Neuronal stem cell (in vitro differentiated cells): ENCODE data around the gene USP12.

Experiments used
- DNase-seq: peaks from one replicate; pipeline ENCODE4 v3.0.0-alpha.2; 2013; ENCODE audit warnings: low spot score
- H2AFZ ChIP-seq: one replicate; pipeline ENCODE4 v1.6.1; 2013; ENCODE audit warnings: mild to moderate bottlenecking, low read length, inconsistent platforms
- H2AK5ac ChIP-seq: 2 replicates; pipeline ENCODE4 v1.6.1; 2013; ENCODE audit warnings: low read depth, mild to moderate bottlenecking, inconsistent platforms, low read length, moderate library complexity, mixed read lengths
- H2BK120ac ChIP-seq: 2 replicates; pipeline ENCODE4 v1.6.1; 2013; ENCODE audit warnings: low read depth, mild to moderate bottlenecking, inconsistent platforms, low read length, moderate library complexity, mixed read lengths
- H2BK12ac ChIP-seq: one replicate; pipeline ENCODE4 v1.6.1; 2013; ENCODE audit warnings: low read length, inconsistent platforms
- H2BK15ac ChIP-seq: 2 replicates; pipeline ENCODE4 v1.6.1; 2013; ENCODE audit warnings: mild to moderate bottlenecking, low read length, inconsistent platforms, mixed read lengths
- H2BK5ac ChIP-seq: one replicate; pipeline ENCODE4 v1.6.1; 2013; ENCODE audit warnings: inconsistent platforms, mild to moderate bottlenecking, low read length, moderate library complexity
- H3K14ac ChIP-seq: one replicate; pipeline ENCODE4 v1.6.1; 2013; ENCODE audit warnings: low read length, inconsistent platforms
- H3K18ac ChIP-seq: 2 replicates; pipeline ENCODE4 v1.6.1; 2013; ENCODE audit warnings: low read length, inconsistent platforms
- H3K23ac ChIP-seq: 2 replicates; pipeline ENCODE4 v1.6.1; 2013; ENCODE audit warnings: low read depth, mild to moderate bottlenecking, mixed read lengths, low read length, inconsistent platforms; ENCODE audit not compliant: poor library complexity
- H3K27ac ChIP-seq: replicated peaks from 3 replicates; pipeline ENCODE4 v1.5.1; 2013; ENCODE audit warnings: low read length, inconsistent platforms
- H3K27me3 ChIP-seq, 3 experiments: 2 replicates each; pipeline ENCODE4 v1.6.1; 2013; ENCODE audit warnings: low read length in 3 of 3, mild to moderate bottlenecking in 2 of 3, inconsistent platforms in 1 of 3, low read depth in 1 of 3, mixed read lengths in 1 of 3, moderate library complexity in 1 of 3; ENCODE audit not compliant: control insufficient read depth in 3 of 3, insufficient read depth in 3 of 3
- H3K36me3 ChIP-seq, 2 donors: replicated peaks in 1 of 2; 2 replicates each; pipeline ENCODE4 v1.6.1; 2013; ENCODE audit warnings: low read length in 2 of 2; ENCODE audit not compliant: control insufficient read depth in 2 of 2, insufficient read depth in 2 of 2
- H3K4ac ChIP-seq: 2 replicates; pipeline ENCODE4 v1.6.1; 2013; ENCODE audit warnings: inconsistent platforms, mild to moderate bottlenecking, low read length, moderate library complexity
- H3K4me1 ChIP-seq, 2 donors: 1 replicate in 1 of 2; 2 replicates in 1 of 2; pipeline ENCODE4 v1.6.1; 2013; ENCODE audit warnings: low read length in 2 of 2, low read depth in 1 of 2; ENCODE audit not compliant: control insufficient read depth in 2 of 2, insufficient read depth in 1 of 2
- H3K4me2 ChIP-seq: one replicate; pipeline ENCODE4 v1.6.1; 2013; ENCODE audit warnings: mild to moderate bottlenecking, low read length, inconsistent platforms; ENCODE audit not compliant: insufficient read depth, poor library complexity, severe bottlenecking
- H3K4me3 ChIP-seq, 2 donors: 2 replicates each; pipeline ENCODE4 v1.5.1; 2013; ENCODE audit warnings: low read length in 2 of 2, mild to moderate bottlenecking in 2 of 2, inconsistent platforms in 1 of 2, moderate library complexity in 1 of 2
- H3K79me1 ChIP-seq: one replicate; pipeline ENCODE4 v1.6.1; 2013; ENCODE audit warnings: low read depth, mild to moderate bottlenecking, inconsistent platforms, low read length, moderate library complexity
- H3K9ac ChIP-seq: one replicate; pipeline ENCODE4 v1.6.1; 2013; ENCODE audit warnings: mild to moderate bottlenecking, low read depth, low read length, inconsistent platforms; ENCODE audit not compliant: poor library complexity
- H3K9me3 ChIP-seq, 2 donors: replicated peaks in 1 of 2; 2 replicates each; pipeline versions ENCODE3 to v1.6.1; 2013; ENCODE audit warnings: low read length in 2 of 2, mild to moderate bottlenecking in 2 of 2, inconsistent platforms in 1 of 2, low read depth in 1 of 2, mixed read lengths in 1 of 2, moderate library complexity in 1 of 2; ENCODE audit not compliant: control insufficient read depth in 2 of 2, insufficient read depth in 1 of 2
- H4K8ac ChIP-seq: one replicate; pipeline ENCODE4 v1.6.1; 2013; ENCODE audit warnings: low read depth, mild to moderate bottlenecking, inconsistent platforms, low read length, moderate library complexity
- H4K91ac ChIP-seq: one replicate; pipeline ENCODE4 v1.6.1; 2013; ENCODE audit warnings: low read length, low read depth, mild to moderate bottlenecking, inconsistent platforms; ENCODE audit not compliant: poor library complexity
- WGBS, 2 donors: extraction: QIAGEN DNeasy Blood & Tissue Kit; methylation state at CpG; one replicate each; pipeline ENCODE4 v1.1.7; 2013; ENCODE audit warnings: missing lambda C conversion rate in 2 of 2, mixed read lengths in 1 of 2; ENCODE audit not compliant: insufficient read length in 2 of 2, insufficient replicate concordance in 1 of 2; ENCODE audit errors: extremely low coverage in 2 of 2; 5-methylcytosine and 5-hydroxymethylcytosine counted together

USP12 gene

DNA sequence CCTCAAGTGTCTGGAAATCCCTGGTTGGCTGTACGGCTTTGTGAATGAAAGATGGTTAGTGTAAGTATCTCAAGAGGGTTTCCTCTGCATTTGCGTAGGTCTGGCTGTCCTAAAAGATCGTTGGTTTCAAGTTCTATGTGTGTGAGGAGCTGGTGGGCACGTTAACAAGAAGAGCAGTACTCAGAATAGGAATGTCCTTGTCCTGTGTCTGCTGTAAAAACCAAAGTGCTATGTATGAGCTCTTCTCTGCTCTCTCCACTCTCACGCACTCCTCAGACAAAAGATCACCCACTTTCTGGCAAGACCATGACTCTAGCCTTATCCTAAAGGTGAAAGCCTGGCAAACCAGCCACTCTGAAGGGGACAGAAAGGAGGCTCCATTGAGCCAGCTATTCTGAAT, 39.1 kb downstream of the USP12 start:
- no peak overlapping the region for H2BK120ac ChIP-seq
- H4K8ac ChIP-seq = no peak overlapping the region
- H3K27ac ChIP-seq = no peak overlapping the region
- H3K9ac ChIP-seq = no peak overlapping the region
- H3K4ac ChIP-seq = no peak overlapping the region
- no peaks in the 10 kb centered on the region for H3K4me1 ChIP-seq
- H2BK5ac ChIP-seq = no peak overlapping the region
- H2BK12ac ChIP-seq = no peak overlapping the region
- no peak overlapping the region for H3K4me3 ChIP-seq
- no peak overlapping the region for H3K4me2 ChIP-seq
- peaks cover 0 to 4% of the 10 kb centered on the region in 2 donors for H3K36me3 ChIP-seq
- peaks cover 2% of the 10 kb centered on the region for H3K79me1 ChIP-seq
- no peak overlapping the region for H2AFZ ChIP-seq
- H2AK5ac ChIP-seq = no peak overlapping the region
- H4K91ac ChIP-seq = no peak overlapping the region
- H2BK15ac ChIP-seq = no peak overlapping the region
- DNase-seq = no peak
- H3K18ac ChIP-seq = no peak overlapping the region
- WGBS, 2 donors = no CpG with 5 or more reads among the region's 5 CpGs
- no peak overlapping the region for H3K14ac ChIP-seq
- H3K9me3 ChIP-seq = peaks cover 0 to 24% of the 10 kb centered on the region in 2 donors
- no peaks in the 10 kb centered on the region for H3K27me3 ChIP-seq
- no peak overlapping the region for H3K23ac ChIP-seq

DNA sequence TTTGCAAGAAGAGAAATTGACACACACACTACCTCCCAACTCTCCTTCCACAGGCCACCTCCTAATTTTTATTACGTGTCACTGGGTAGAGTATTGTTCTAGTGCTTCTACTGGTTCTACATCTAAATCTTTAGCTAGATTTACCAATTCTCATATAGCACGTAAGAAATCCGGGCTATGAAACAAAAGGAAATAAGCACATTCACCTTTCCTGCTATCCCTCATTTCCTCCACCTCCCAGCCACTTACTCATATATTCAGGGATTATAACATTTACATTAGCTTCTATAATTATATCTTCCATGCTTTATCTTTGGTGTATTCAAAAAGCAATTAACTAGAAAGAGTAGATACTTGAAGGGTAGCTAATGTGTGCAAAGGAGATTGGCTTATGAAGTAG, 39.7 kb downstream of the USP12 start:
- Histone ChIP-seq H3K27ac (no peak overlapping the region), H2AK5ac (no peak overlapping the region), H3K36me3 (peaks cover 0 to 4% of the 10 kb centered on the region in 2 donors), H3K18ac (no peak overlapping the region), H4K8ac (no peak overlapping the region), H3K79me1 (peaks cover 2% of the 10 kb centered on the region), H3K14ac (no peak overlapping the region), H4K91ac (no peak overlapping the region), H3K4me2 (no peak overlapping the region), H2BK120ac (no peak overlapping the region), H3K9ac (no peak overlapping the region), H3K9me3 (peaks cover 0 to 29% of the 10 kb centered on the region in 2 donors), H3K4ac (no peak overlapping the region), H3K4me3 (no peak overlapping the region), H2BK15ac (no peak overlapping the region), H3K4me1 (no peaks in the 10 kb centered on the region), H3K23ac (no peak overlapping the region), H2AFZ (no peak overlapping the region), H3K27me3 (no peaks in the 10 kb centered on the region), H2BK12ac (no peak overlapping the region), H2BK5ac (no peak overlapping the region)
- no peak for DNase-seq
- no CpG with 5 or more reads among the region's 3 CpGs for WGBS, 2 donors

DNA sequence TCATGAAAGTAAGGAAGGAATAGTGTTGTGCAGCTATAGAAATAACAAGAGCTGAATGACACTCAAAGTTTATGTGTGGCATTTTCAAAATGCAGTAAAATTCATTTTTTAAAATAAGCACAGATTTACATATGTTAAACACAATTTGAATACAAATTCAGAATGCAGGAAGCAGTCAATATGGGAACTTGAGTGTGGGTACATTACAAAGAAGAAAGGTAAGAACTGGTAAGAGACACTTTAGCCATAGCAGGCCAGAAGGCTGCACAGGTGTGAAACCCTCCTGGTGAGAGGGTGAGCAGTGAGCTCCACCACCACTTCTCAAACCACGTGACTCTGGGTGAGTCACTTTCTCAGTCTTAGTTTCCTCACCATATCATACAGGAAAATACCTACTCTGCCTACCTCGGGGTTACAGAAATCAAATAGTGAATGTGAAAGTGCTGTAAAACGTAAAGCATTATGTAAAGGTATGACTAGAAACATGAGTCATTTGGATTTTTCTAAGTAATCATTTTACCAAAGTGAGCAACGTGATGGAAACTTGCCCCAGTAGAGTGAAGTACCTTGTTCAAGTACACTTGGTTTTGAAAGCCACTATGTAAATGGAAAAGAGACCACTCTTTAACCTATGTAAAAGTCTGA, 40.5 kb downstream of the USP12 start:
- no peaks in the 10 kb centered on the region for H3K27me3 ChIP-seq
- H3K4me3 ChIP-seq = no peak overlapping the region
- H3K27ac ChIP-seq = no peak overlapping the region
- no peak overlapping the region for H3K14ac ChIP-seq
- no peak overlapping the region for H2BK12ac ChIP-seq
- H4K8ac ChIP-seq = no peak overlapping the region
- no peak for DNase-seq
- H2BK5ac ChIP-seq = no peak overlapping the region
- H3K4ac ChIP-seq = no peak overlapping the region
- H3K4me2 ChIP-seq = no peak overlapping the region
- H3K4me1 ChIP-seq = no peaks in the 10 kb centered on the region
- peaks cover 2% of the 10 kb centered on the region for H3K79me1 ChIP-seq
- H3K36me3 ChIP-seq = peaks cover 0 to 11% of the 10 kb centered on the region in 2 donors
- no peak overlapping the region for H4K91ac ChIP-seq
- H2BK120ac ChIP-seq = no peak overlapping the region
- no peak overlapping the region for H3K9ac ChIP-seq
- WGBS, 2 donors = no CpG with 5 or more reads among the region's 4 CpGs
- no peak overlapping the region for H3K18ac ChIP-seq
- H2AFZ ChIP-seq = no peak overlapping the region
- H2AK5ac ChIP-seq = no peak overlapping the region
- no peak overlapping the region for H2BK15ac ChIP-seq
- peaks cover 1 to 37% of the 10 kb centered on the region in 2 donors for H3K9me3 ChIP-seq
- no peak overlapping the region for H3K23ac ChIP-seq

DNA sequence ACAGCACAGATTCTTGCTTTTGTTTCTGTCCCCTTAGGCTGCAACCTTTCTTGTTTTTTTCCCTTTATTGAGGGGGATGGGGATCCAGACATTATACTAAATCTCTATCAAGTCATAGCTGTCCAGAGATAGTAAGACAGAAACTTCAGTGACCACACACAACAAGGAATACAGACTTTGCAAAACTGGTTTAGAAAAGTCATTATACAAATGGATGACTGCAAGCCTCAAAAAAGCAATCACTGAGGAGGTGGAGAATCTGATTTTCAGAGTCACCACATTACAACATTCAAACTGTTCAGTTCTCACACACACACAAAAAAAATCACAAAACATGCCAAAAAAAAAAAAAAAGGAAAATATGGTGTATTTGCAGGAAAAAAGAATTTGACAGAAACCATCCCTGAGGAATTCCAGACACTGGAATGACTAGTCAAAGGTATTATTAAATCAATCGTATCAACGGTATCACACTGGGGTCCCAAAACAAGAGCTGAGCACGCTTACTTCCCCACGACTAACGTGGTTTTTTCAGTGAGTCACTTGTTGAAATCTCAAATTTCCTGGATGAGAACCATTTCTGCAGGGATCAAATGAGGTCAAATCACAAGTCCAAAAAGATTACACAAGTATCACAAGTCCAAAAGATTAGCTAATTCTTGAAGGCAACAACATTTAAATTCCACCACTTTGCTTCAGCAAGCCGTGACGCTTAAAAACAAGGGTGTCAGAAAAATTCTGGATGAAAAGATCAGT, 41.2 kb downstream of the USP12 start:
- Histone ChIP-seq H2BK5ac (no peak overlapping the region), H3K18ac (no peak overlapping the region), H4K91ac (no peak overlapping the region), H4K8ac (no peak overlapping the region), H3K27ac (no peak overlapping the region), H3K23ac (no peak overlapping the region), H3K4me2 (no peak overlapping the region), H3K27me3 (no peaks in the 10 kb centered on the region), H3K9ac (no peak overlapping the region), H2BK15ac (no peak overlapping the region), H3K4me3 (no peak overlapping the region), H3K4me1 (no peaks in the 10 kb centered on the region), H2BK12ac (no peak overlapping the region), H3K14ac (no peak overlapping the region), H3K4ac (no peak overlapping the region), H2AK5ac (no peak overlapping the region), H2AFZ (no peak overlapping the region), H3K9me3 (peaks cover 2 to 44% of the 10 kb centered on the region in 2 donors), H3K36me3 (peaks cover 0 to 15% of the 10 kb centered on the region in 2 donors), H3K79me1 (peaks cover 5% of the 10 kb centered on the region), H2BK120ac (no peak overlapping the region)
- DNase-seq = no peak
- WGBS, 2 donors = no CpG with 5 or more reads among the region's 7 CpGs
